Anterior cingulate cortex (tissue), 58 donors: ENCODE measurements around the gene FXYD2.

Experiments
- DNase-seq, 58 donors: peaks; one replicate each; lab custom pipeline; 2025; lab: John Stamatoyannopoulos, UW

FXYD2 gene

GRCh38 chr11:117774553-117774952 lies 50.0 kb downstream of the FXYD2 start:
- DNase-seq = no peak

- peak in 2 of 58 donors; percentile 25 to 31 for DNase-seq
Measured at GRCh38 chr11:117772360-117772759, 52.2 kb downstream of the FXYD2 start.

- no peak for DNase-seq
Measured at GRCh38 chr11:117771841-117772240, 52.7 kb downstream of the FXYD2 start.

- DNase-seq = peak in 45 of 58 donors; percentile 18 to 87 (median 58)
Measured at GRCh38 chr11:117771197-117771596, 53.3 kb downstream of the FXYD2 start.

GRCh38 chr11:117770061-117770460 lies 54.5 kb downstream of the FXYD2 start:
- peak in 1 of 58 donors; percentile 24 for DNase-seq
